IMR-90 (cell line): ENCODE results near the gene ABTB2. TPM values are rescaled to one million over a fixed set of nuclear protein-coding genes. Genes with fewer than 3 reads are reported as not detected.

Source experiments
- ATAC-seq: fragments of 200-7000 bp; cut with Tn5 transposase; 2 replicates; pipeline ENCODE4 v1.9.1; 2020; ENCODE audit warnings: low read depth, mild to moderate bottlenecking, moderate library complexity
- BruUV-seq: library from RNA; stranded (reverse); fragments of 400-500 nt; replicated peaks from 2 replicates; lab custom pipeline; 2021; lab: Mats Ljungman, UMichigan
- CTCF ChIA-PET: fragments of 300-600 bp; formaldehyde crosslinking; extraction: SDS; loops from one replicate; lab custom pipeline; 2021; ENCODE audit warnings: antibody characterized with exemption; lab: Yijun Ruan, JAX
- POLR2A ChIA-PET: fragments of 300-600 bp; sonication (Branson Sonifier 250); formaldehyde crosslinking; loops from one replicate; lab custom pipeline; 2022; ENCODE audit warnings: antibody characterized with exemption; ENCODE audit not compliant: unreplicated experiment; lab: Charles Lee
- DNase-seq: peaks from one replicate; pipeline ENCODE4 v3.0.0; 2013
- H2AFZ ChIP-seq: replicated peaks from 2 replicates; pipeline ENCODE3; 2013; ENCODE audit warnings: low read length, mild to moderate bottlenecking; ENCODE audit not compliant: poor library complexity
- H2AK5ac ChIP-seq: 2 replicates; pipeline ENCODE4 v1.6.1; 2013; ENCODE audit warnings: low read depth, low read length, inconsistent platforms
- H2AK9ac ChIP-seq: replicated peaks from 2 replicates; pipeline ENCODE3; 2013; ENCODE audit warnings: mild to moderate bottlenecking, low read depth, low read length, moderate library complexity; ENCODE audit not compliant: poor library complexity
- H2BK120ac ChIP-seq: 2 replicates; pipeline ENCODE4 v1.6.1; 2013; ENCODE audit warnings: low read depth, low read length, inconsistent platforms
- H2BK15ac ChIP-seq: 3 replicates; pipeline ENCODE4 v1.6.1; 2013; ENCODE audit warnings: low read depth, low read length, inconsistent platforms
- H2BK20ac ChIP-seq: 2 replicates; pipeline ENCODE4 v1.6.1; 2013; ENCODE audit warnings: low read depth, mild to moderate bottlenecking, inconsistent platforms, low read length, moderate library complexity
- H2BK5ac ChIP-seq: 2 replicates; pipeline ENCODE4 v1.6.1; 2013; ENCODE audit warnings: mild to moderate bottlenecking, low read depth, low read length, inconsistent platforms; ENCODE audit not compliant: poor library complexity, severe bottlenecking
- H3K14ac ChIP-seq: replicated peaks from 2 replicates; pipeline ENCODE4 v1.6.1; 2013; ENCODE audit warnings: low read depth, low read length, inconsistent platforms
- H3K18ac ChIP-seq: 2 replicates; pipeline ENCODE4 v1.6.1; 2013; ENCODE audit warnings: low read depth, low read length, control low read depth
- H3K23ac ChIP-seq: 2 replicates; pipeline ENCODE4 v1.6.1; 2013; ENCODE audit warnings: low read depth, low read length, inconsistent platforms
- H3K27ac ChIP-seq: 2 replicates; pipeline ENCODE4 v1.5.1; 2013; ENCODE audit warnings: mild to moderate bottlenecking, control low read depth, low read length; ENCODE audit not compliant: insufficient read depth
- H3K27me3 ChIP-seq: 2 replicates; pipeline ENCODE4 v1.6.1; 2013; ENCODE audit warnings: low read length; ENCODE audit not compliant: control insufficient read depth, insufficient read depth
- H3K36me3 ChIP-seq: 2 replicates; pipeline ENCODE4 v1.6.1; 2013; ENCODE audit warnings: low read length, mixed read lengths; ENCODE audit not compliant: control insufficient read depth, insufficient read depth
- H3K4ac ChIP-seq: 2 replicates; pipeline ENCODE4 v1.6.1; 2013; ENCODE audit warnings: low read depth, low read length, inconsistent platforms
- H3K4me1 ChIP-seq: 2 replicates; pipeline ENCODE4 v1.6.1; 2013; ENCODE audit warnings: low read length, mixed read lengths; ENCODE audit not compliant: control insufficient read depth, insufficient read depth
- H3K4me2 ChIP-seq: 2 replicates; pipeline ENCODE4 v1.6.1; 2013; ENCODE audit warnings: low read depth, mild to moderate bottlenecking, control low read depth, low read length, moderate library complexity
- H3K4me3 ChIP-seq: 2 replicates; pipeline ENCODE4 v1.5.1; 2013; ENCODE audit warnings: low read depth, mild to moderate bottlenecking, control low read depth, low read length, moderate library complexity; ENCODE audit not compliant: insufficient read depth
- H3K56ac ChIP-seq: 2 replicates; pipeline ENCODE4 v1.6.1; 2013; ENCODE audit warnings: low read length, inconsistent platforms; ENCODE audit not compliant: insufficient read depth; ENCODE audit errors: extremely low read depth
- H3K79me1 ChIP-seq, 2 experiments: 2 replicates each; pipeline ENCODE4 v1.6.1; 2013; ENCODE audit warnings: low read length in 2 of 2, inconsistent platforms in 1 of 2, low read depth in 1 of 2
- H3K9ac ChIP-seq: 2 replicates; pipeline ENCODE4 v1.6.1; 2013; ENCODE audit warnings: low read depth, low read length, control low read depth
- H3K9me1 ChIP-seq: 2 replicates; pipeline ENCODE4 v1.6.1; 2013; ENCODE audit warnings: low read length, inconsistent platforms; ENCODE audit not compliant: insufficient read depth
- H3K9me3 ChIP-seq: 2 replicates; pipeline ENCODE4 v1.6.1; 2013; ENCODE audit warnings: low read length; ENCODE audit not compliant: control insufficient read depth, insufficient read depth
- H4K20me1 ChIP-seq: 2 replicates; pipeline ENCODE4 v1.6.1; 2013; ENCODE audit warnings: low read length, inconsistent platforms; ENCODE audit not compliant: insufficient read depth
- H4K5ac ChIP-seq: 2 replicates; pipeline ENCODE4 v1.6.1; 2013; ENCODE audit warnings: mild to moderate bottlenecking, low read depth, low read length, control low read depth
- H4K8ac ChIP-seq, 2 experiments: 2 replicates each; pipeline ENCODE4 v1.6.1; 2013; ENCODE audit warnings: low read depth in 2 of 2, low read length in 2 of 2, control low read depth in 1 of 2, inconsistent platforms in 1 of 2
- H4K91ac ChIP-seq: 2 replicates; pipeline ENCODE4 v1.6.1; 2013; ENCODE audit warnings: low read depth, low read length, inconsistent platforms; ENCODE audit not compliant: insufficient read depth
- BHLHE40 ChIP-seq: fragments of 150-350 bp; IDR thresholded peaks from 2 replicates; pipeline ENCODE4 v1.6.1; 2016; ENCODE audit warnings: mild to moderate bottlenecking, low read depth, low read length
- CHD1 ChIP-seq: IDR thresholded peaks from 2 replicates; pipeline ENCODE4 v1.6.1; 2012; ENCODE audit warnings: low read depth, low read length, improper control_type of control experiment
- CTCF ChIP-seq: conservative IDR thresholded peaks from 2 replicates; pipeline ENCODE4 v1.5.1; 2012; ENCODE audit warnings: mild to moderate bottlenecking, low read depth, low read length, improper control_type of control experiment
- ELK1 ChIP-seq: fragments of 150-350 bp; IDR thresholded peaks from 2 replicates; pipeline ENCODE4 v1.6.1; 2016; ENCODE audit warnings: low read depth, mild to moderate bottlenecking, low read length, moderate library complexity, borderline replicate concordance
- FOS ChIP-seq: fragments of 150-350 bp; IDR thresholded peaks from 2 replicates; pipeline ENCODE4 v1.6.1; 2016; ENCODE audit warnings: low read depth, low read length
- MAFK ChIP-seq: IDR thresholded peaks from 2 replicates; pipeline ENCODE4 v1.6.1; 2012; ENCODE audit warnings: low read depth, low read length, improper control_type of control experiment
- NFE2L2 ChIP-seq: fragments of 150-350 bp; IDR thresholded peaks from 2 replicates; pipeline ENCODE4 v1.6.1; 2016; ENCODE audit warnings: low read depth, mild to moderate bottlenecking, low read length
- POLR2A ChIP-seq: IDR thresholded peaks from 2 replicates; pipeline ENCODE4 v1.6.1; 2012; ENCODE audit warnings: mild to moderate bottlenecking, low read depth, low read length
- RCOR1 ChIP-seq: IDR thresholded peaks from 2 replicates; pipeline ENCODE4 v1.6.1; 2012; ENCODE audit warnings: mild to moderate bottlenecking, low read length, improper control_type of control experiment; ENCODE audit not compliant: insufficient replicate concordance
- RFX5 ChIP-seq: IDR thresholded peaks from 2 replicates; pipeline ENCODE4 v1.8.0; 2012; ENCODE audit warnings: low read depth, mild to moderate bottlenecking, low read length, moderate library complexity
- WGBS, 2 experiments: methylation state at CpG; one replicate each; pipeline versions ENCODE4 v1.1.5 to v1.1.7; 2013; ENCODE audit warnings: missing lambda C conversion rate in 2 of 2; ENCODE audit not compliant: insufficient read length in 1 of 2; ENCODE audit errors: extremely low coverage in 2 of 2; 5-methylcytosine and 5-hydroxymethylcytosine counted together
- dilution Hi-C: fragments of 300-500 bp; cut with HindIII; formaldehyde crosslinking; loops from one replicate; pipeline ENCODE4 v1.14.3; 2018; ENCODE audit warnings: low sequenced_read_pairs; ENCODE audit not compliant: unreplicated experiment
- in situ Hi-C: fragments of 300-500 bp; cut with MboI; formaldehyde crosslinking; loops from 3 replicates; pipeline ENCODE4 v1.14.3; 2019; ENCODE audit warnings: low sequenced_read_pairs, inconsistent platforms, mixed read lengths
- intact Hi-C: fragments of 100-400 bp; cut with micrococcal nuclease; formaldehyde crosslinking; loops from 2 replicates; pipeline ENCODE4 v1.10.0; 2022
- polyA plus RNA-seq, 3 experiments: library from polyadenylated mRNA; depleted of rRNA; stranded (reverse); fragments of >200 nt; gene quantifications; 2 replicates each; pipeline ENCODE4 v1.2.3, GENCODE V29; 2012; ENCODE audit warnings: low replicate concordance in 1 of 3
- total RNA-seq: library from RNA; depleted of rRNA; stranded (reverse); fragments of >200 nt; gene quantifications from 2 replicates; pipeline ENCODE4 v1.2.3, GENCODE V29; 2012

Gene ABTB2
- total and polyA plus RNA-seq, 2 of the 4 experiments (the other 2 are of a cell fraction) = 0.18 to 2.0 TPM

- POLR2A ChIA-PET = no interaction called here
- H3K56ac ChIP-seq = no peak overlapping the region
- intact Hi-C loops = no loop called here
These were observed 96.7 kb downstream of the ABTB2 start for GRCh38 chr11:34261095-34261494.

More at GRCh38 chr11:34261095-34261494, 96.7 kb downstream of the ABTB2 start:
- Histone ChIP-seq H2BK15ac (no peak overlapping the region), H3K4ac (no peak overlapping the region), H2BK5ac (no peak overlapping the region), H4K8ac (no peak overlapping the region), H3K23ac (no peak overlapping the region), H3K18ac (no peak overlapping the region), H4K91ac (no peak overlapping the region), H3K4me3 (no peak overlapping the region), H3K9me1 (peaks cover 11% of the 10 kb centered on the region), H3K4me2 (no peak overlapping the region), H4K20me1 (peaks cover 2% of the 10 kb centered on the region), H2AK5ac (no peak overlapping the region), H3K27ac (no peak overlapping the region), H4K5ac (no peak overlapping the region), H3K14ac (no peak overlapping the region), H2BK120ac (no peak overlapping the region), H3K36me3 (no peaks in the 10 kb centered on the region), H2BK20ac (no peak overlapping the region), H3K9ac (no peak overlapping the region), H3K9me3 (no peaks in the 10 kb centered on the region), H3K79me1 (peaks cover 0 to 3% of the 10 kb centered on the region in 2 experiments; a peak in 1 of 4 replicates), H3K4me1 (peaks cover 5% of the 10 kb centered on the region; the same call in 1 of the 2 replicates), H2AFZ (no peak overlapping the region), H3K27me3 (peaks cover 15% of the 10 kb centered on the region), H2AK9ac (no peak overlapping the region)
- no peak for TF ChIP-seq BHLHE40
- no peak for TF ChIP-seq CTCF
- no peak for TF ChIP-seq ELK1
- no peak for TF ChIP-seq MAFK
- TF ChIP-seq RCOR1 = no peak
- no peak for TF ChIP-seq POLR2A
- TF ChIP-seq RFX5 = no peak
- TF ChIP-seq CHD1 = no peak
- no peak for TF ChIP-seq NFE2L2
- TF ChIP-seq FOS = no peak
- WGBS, 2 experiments = no CpG with 5 or more reads among the region's 2 CpGs
- no TSS peak for BruUV-seq
- ATAC-seq (no peak), DNase-seq (no peak)
- dilution Hi-C loops = loop anchor here (10.0 kb wide), 1 partner anchor 94 kb away; the partner anchor contains the start of gene ABTB2
- in situ Hi-C loops = no loop called here
- CTCF ChIA-PET = interaction anchor here (0.7 kb wide), 1 partner anchor 982 kb away, joined by 3 read pairs; no protein-coding TSS in a partner anchor
